H9 (cell line): ENCODE data around the gene CHCHD3. TPM values are rescaled to one million over a fixed set of nuclear protein-coding genes. Genes with fewer than 3 reads are reported as not detected.

ENCODE experiments used
- DNase-seq: peaks from one replicate; pipeline ENCODE4 v3.0.0-alpha.2; 2017
- H2AFZ ChIP-seq: one replicate; pipeline ENCODE4 v1.6.1; 2013; ENCODE audit warnings: mild to moderate bottlenecking, low read length, control low read depth, moderate library complexity
- H2AK5ac ChIP-seq: 2 replicates; pipeline ENCODE4 v1.6.1; 2013; ENCODE audit warnings: low read length, control low read depth, mixed read lengths; ENCODE audit not compliant: insufficient read length
- H2BK120ac ChIP-seq: one replicate; pipeline ENCODE4 v1.6.1; 2013; ENCODE audit warnings: low read depth, mild to moderate bottlenecking, low read length, control low read depth, inconsistent platforms; ENCODE audit not compliant: poor library complexity, severe bottlenecking
- H2BK12ac ChIP-seq: 2 replicates; pipeline ENCODE4 v1.6.1; 2013; ENCODE audit warnings: low read length, control low read depth, mixed read lengths, low read depth; ENCODE audit not compliant: insufficient read length
- H2BK15ac ChIP-seq: 2 replicates; pipeline ENCODE4 v1.6.1; 2013; ENCODE audit warnings: low read depth, low read length, control low read depth
- H2BK20ac ChIP-seq: one replicate; pipeline ENCODE4 v1.6.1; 2013; ENCODE audit warnings: low read depth, mild to moderate bottlenecking, low read length, control low read depth, inconsistent platforms; ENCODE audit not compliant: poor library complexity, severe bottlenecking
- H2BK5ac ChIP-seq: 2 replicates; pipeline ENCODE4 v1.6.1; 2013; ENCODE audit warnings: low read length, control low read depth, mixed read lengths; ENCODE audit not compliant: insufficient read length
- H3K14ac ChIP-seq: 2 replicates; pipeline ENCODE4 v1.6.1; 2013; ENCODE audit warnings: low read length, control low read depth; ENCODE audit not compliant: insufficient read depth
- H3K18ac ChIP-seq: 2 replicates; pipeline ENCODE4 v1.6.1; 2013; ENCODE audit warnings: low read depth, mild to moderate bottlenecking, mixed read lengths, low read length, control low read depth; ENCODE audit not compliant: insufficient read length
- H3K23ac ChIP-seq: 2 replicates; pipeline ENCODE4 v1.6.1; 2013; ENCODE audit warnings: low read length, control low read depth, mixed read lengths, low read depth; ENCODE audit not compliant: insufficient read length
- H3K23me2 ChIP-seq: 2 replicates; pipeline ENCODE4 v1.6.1; 2013; ENCODE audit warnings: low read depth, mild to moderate bottlenecking, mixed read lengths, low read length, control low read depth; ENCODE audit not compliant: insufficient read length, poor library complexity, severe bottlenecking
- H3K27ac ChIP-seq: 2 replicates; pipeline ENCODE4 v1.5.1; 2013; ENCODE audit warnings: low read length, control low read depth, mixed read lengths, low read depth; ENCODE audit not compliant: insufficient read length
- H3K27me3 ChIP-seq: 2 replicates; pipeline ENCODE4 v1.6.1; 2013; ENCODE audit warnings: low read length, control low read depth, inconsistent platforms; ENCODE audit not compliant: insufficient read depth
- H3K4ac ChIP-seq: 2 replicates; pipeline ENCODE4 v1.6.1; 2013; ENCODE audit warnings: low read depth, mild to moderate bottlenecking, control low read depth, inconsistent platforms, low read length, moderate library complexity
- H3K4me1 ChIP-seq: 2 replicates; pipeline ENCODE4 v1.6.1; 2013; ENCODE audit warnings: low read length, control low read depth, inconsistent platforms; ENCODE audit not compliant: insufficient read depth
- H3K4me2 ChIP-seq: 2 replicates; pipeline ENCODE4 v1.6.1; 2013; ENCODE audit warnings: low read length, control low read depth, mixed read lengths; ENCODE audit not compliant: insufficient read length, insufficient read depth
- H3K56ac ChIP-seq: 2 replicates; pipeline ENCODE4 v1.6.1; 2013; ENCODE audit warnings: low read depth, mild to moderate bottlenecking, mixed read lengths, low read length, control low read depth; ENCODE audit not compliant: insufficient read length
- H3K79me1 ChIP-seq: 2 replicates; pipeline ENCODE4 v1.6.1; 2013; ENCODE audit warnings: low read depth, mild to moderate bottlenecking, moderate library complexity, low read length, control low read depth, inconsistent platforms; ENCODE audit not compliant: insufficient read depth, poor library complexity, severe bottlenecking
- H3K79me2 ChIP-seq: 2 replicates; pipeline ENCODE4 v1.6.1; 2013; ENCODE audit warnings: low read length, control low read depth, inconsistent platforms; ENCODE audit not compliant: insufficient read depth
- H3K9ac ChIP-seq: 2 replicates; pipeline ENCODE4 v1.6.1; 2013; ENCODE audit warnings: low read length, control low read depth, mixed read lengths; ENCODE audit not compliant: insufficient read length; ENCODE audit errors: extremely low read depth
- H3K9me3 ChIP-seq: one replicate; pipeline ENCODE4 v1.6.1; 2013; ENCODE audit warnings: low read depth, low read length, inconsistent platforms; ENCODE audit not compliant: control insufficient read depth
- H3T11ph ChIP-seq: one replicate; pipeline ENCODE4 v1.6.1; 2013; ENCODE audit warnings: mild to moderate bottlenecking, low read length, control low read depth, inconsistent platforms
- H4K20me1 ChIP-seq: one replicate; pipeline ENCODE4 v1.6.1; 2013; ENCODE audit not compliant: control insufficient read depth, insufficient read length, insufficient read depth
- H4K5ac ChIP-seq: 2 replicates; pipeline ENCODE4 v1.6.1; 2013; ENCODE audit warnings: low read depth, mild to moderate bottlenecking, mixed read lengths, low read length, control low read depth; ENCODE audit not compliant: insufficient read length
- H4K8ac ChIP-seq: replicated peaks from 2 replicates; pipeline ENCODE4 v1.6.1; 2013; ENCODE audit warnings: low read length, control low read depth, mixed read lengths, low read depth; ENCODE audit not compliant: insufficient read length
- H4K91ac ChIP-seq: 2 replicates; pipeline ENCODE4 v1.6.1; 2013; ENCODE audit warnings: low read depth, mild to moderate bottlenecking, moderate library complexity, mixed read lengths, low read length, control low read depth; ENCODE audit not compliant: insufficient read length
- H3K27ac Mint-ChIP-seq, 3 experiments: 2 replicates in 2 of 3; 3 replicates in 1 of 3; pipeline ENCODE4 v1.8.0; 2020 to 2021; ENCODE audit warnings: mixed read lengths in 3 of 3, mild to moderate bottlenecking in 1 of 3, moderate library complexity in 1 of 3
- H3K27me3 Mint-ChIP-seq: 2 replicates; pipeline ENCODE4 v1.8.0; 2021; ENCODE audit warnings: low read depth, mild to moderate bottlenecking, moderate library complexity, mixed read lengths
- H3K36me3 Mint-ChIP-seq, 3 experiments: 2 replicates in 2 of 3; 3 replicates in 1 of 3; pipeline ENCODE4 v1.8.0; 2020 to 2021; ENCODE audit warnings: low read depth in 3 of 3, mixed read lengths in 3 of 3; ENCODE audit not compliant: insufficient read depth in 1 of 3
- H3K4me1 Mint-ChIP-seq, 2 experiments: 2 replicates each; pipeline ENCODE4 v1.8.0; 2020; ENCODE audit warnings: mixed read lengths in 2 of 2
- H3K4me3 Mint-ChIP-seq, 2 experiments: 2 replicates in 1 of 2; 3 replicates in 1 of 2; pipeline ENCODE4 v1.8.0; 2020 to 2021; ENCODE audit warnings: mild to moderate bottlenecking in 2 of 2, mixed read lengths in 2 of 2, moderate library complexity in 1 of 2
- H3K9me3 Mint-ChIP-seq, 2 experiments: 2 replicates in 1 of 2; 3 replicates in 1 of 2; pipeline ENCODE4 v1.8.0; 2020; ENCODE audit warnings: mild to moderate bottlenecking in 2 of 2, mixed read lengths in 2 of 2, moderate library complexity in 1 of 2
- whole genome bisulfite sequencing: extraction: QIAGEN DNeasy Blood & Tissue Kit; methylation state at CpG from one replicate; pipeline ENCODE4 v1.1.7; 2013; ENCODE audit warnings: missing lambda C conversion rate, low lambda C conversion rate, mixed read lengths; ENCODE audit not compliant: insufficient read length; ENCODE audit errors: extremely low coverage; 5-methylcytosine and 5-hydroxymethylcytosine counted together
- total RNA-seq: library from RNA; stranded (reverse); gene quantifications from 2 replicates; pipeline ENCODE4 v1.2.1, GENCODE V29; 2021
- TF ChIP-seq, protein P1 (sequence below): fragments of 200-600 bp; sonication (generic); conservative IDR thresholded peaks from 3 replicates; pipeline ENCODE4 v1.8.0; 2021; ENCODE audit warnings: antibody characterized with exemption, mild to moderate bottlenecking

Gene CHCHD3
- total RNA-seq, 1 experiment from 2014 or later: 104 TPM

DNA sequence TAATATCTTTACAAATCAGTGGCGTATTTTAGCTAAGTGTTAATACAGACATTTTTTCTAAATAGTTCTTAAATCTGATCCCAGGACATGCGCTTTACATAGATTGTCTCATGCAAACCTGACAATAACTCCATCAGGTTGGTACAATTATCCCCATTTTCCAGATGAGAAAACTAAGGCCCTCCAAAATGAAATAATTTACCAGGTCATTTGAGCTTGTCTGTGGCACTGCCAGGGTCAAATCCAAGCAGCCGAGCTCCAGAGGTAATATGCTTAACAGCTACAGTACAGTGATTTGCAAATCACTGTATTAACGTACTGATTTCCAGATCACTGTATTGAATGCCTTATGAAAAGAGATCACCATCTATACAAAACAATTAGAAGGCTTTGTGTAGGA lies 223.1 kb downstream of the CHCHD3 start:
- no peaks in the 10 kb centered on the region for H3K79me2 ChIP-seq
- H4K5ac ChIP-seq: no peak overlapping the region
- Mint-ChIP-seq H3K9me3 (peaks cover 0 to 3% of the 10 kb centered on the region in 2 experiments; a peak in 3 of 5 replicates), H3K36me3 (peaks cover 0 to 10% (median 7%) of the 10 kb centered on the region in 3 experiments; a peak in 6 of 7 replicates), H3K27ac (no peak overlapping the region), H3K27me3 (no peaks in the 10 kb centered on the region), H3K4me3 (no peak overlapping the region), H3K4me1 (peaks cover 19 to 20% of the 10 kb centered on the region in 2 experiments)
- no peak overlapping the region for H2BK120ac ChIP-seq
- no peaks in the 10 kb centered on the region for H3K9me3 ChIP-seq
- H4K8ac ChIP-seq: no peak overlapping the region
- H2BK5ac ChIP-seq: no peak overlapping the region
- no peaks in the 10 kb centered on the region for H3K79me1 ChIP-seq
- no peak overlapping the region for H4K91ac ChIP-seq
- no peaks in the 10 kb centered on the region for H3K27me3 ChIP-seq
- no peak overlapping the region for H3K4me2 ChIP-seq
- no peak overlapping the region for H2BK12ac ChIP-seq
- no peak overlapping the region for H3K27ac ChIP-seq
- no peak overlapping the region for H2BK20ac ChIP-seq
- no peak overlapping the region for H2AFZ ChIP-seq
- H2BK15ac ChIP-seq: no peak overlapping the region
- DNase-seq: no peak
- no peak overlapping the region for H3K56ac ChIP-seq
- no peak overlapping the region for H3K18ac ChIP-seq
- no peak overlapping the region for H3K23ac ChIP-seq
- H3K9ac ChIP-seq: no peak overlapping the region
- H2AK5ac ChIP-seq: no peak overlapping the region
- H3K14ac ChIP-seq: no peak overlapping the region
- no peak overlapping the region for H3T11ph ChIP-seq
- no peak overlapping the region for H3K4ac ChIP-seq
- WGBS: no CpG with 5 or more reads among the region's 4 CpGs
- peaks cover 4% of the 10 kb centered on the region; the same call in 1 of the 2 replicates for H3K4me1 ChIP-seq
- TF ChIP-seq, protein P1, sequence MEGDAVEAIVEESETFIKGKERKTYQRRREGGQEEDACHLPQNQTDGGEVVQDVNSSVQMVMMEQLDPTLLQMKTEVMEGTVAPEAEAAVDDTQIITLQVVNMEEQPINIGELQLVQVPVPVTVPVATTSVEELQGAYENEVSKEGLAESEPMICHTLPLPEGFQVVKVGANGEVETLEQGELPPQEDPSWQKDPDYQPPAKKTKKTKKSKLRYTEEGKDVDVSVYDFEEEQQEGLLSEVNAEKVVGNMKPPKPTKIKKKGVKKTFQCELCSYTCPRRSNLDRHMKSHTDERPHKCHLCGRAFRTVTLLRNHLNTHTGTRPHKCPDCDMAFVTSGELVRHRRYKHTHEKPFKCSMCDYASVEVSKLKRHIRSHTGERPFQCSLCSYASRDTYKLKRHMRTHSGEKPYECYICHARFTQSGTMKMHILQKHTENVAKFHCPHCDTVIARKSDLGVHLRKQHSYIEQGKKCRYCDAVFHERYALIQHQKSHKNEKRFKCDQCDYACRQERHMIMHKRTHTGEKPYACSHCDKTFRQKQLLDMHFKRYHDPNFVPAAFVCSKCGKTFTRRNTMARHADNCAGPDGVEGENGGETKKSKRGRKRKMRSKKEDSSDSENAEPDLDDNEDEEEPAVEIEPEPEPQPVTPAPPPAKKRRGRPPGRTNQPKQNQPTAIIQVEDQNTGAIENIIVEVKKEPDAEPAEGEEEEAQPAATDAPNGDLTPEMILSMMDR: no peak
- H4K20me1 ChIP-seq: no peaks in the 10 kb centered on the region
- H3K23me2 ChIP-seq: no peaks in the 10 kb centered on the region
